Measurements from ENCODE around the gene NAT14. TPM values are rescaled to one million over a fixed set of nuclear protein-coding genes. Genes with fewer than 3 reads are reported as not detected.

NAT14 gene
- total and polyA plus RNA-seq, 2 donors (not counting 3 experiments of a cell fraction or from before 2014, with no cell fraction given) = 39.1 to 44.7 TPM

DNA sequence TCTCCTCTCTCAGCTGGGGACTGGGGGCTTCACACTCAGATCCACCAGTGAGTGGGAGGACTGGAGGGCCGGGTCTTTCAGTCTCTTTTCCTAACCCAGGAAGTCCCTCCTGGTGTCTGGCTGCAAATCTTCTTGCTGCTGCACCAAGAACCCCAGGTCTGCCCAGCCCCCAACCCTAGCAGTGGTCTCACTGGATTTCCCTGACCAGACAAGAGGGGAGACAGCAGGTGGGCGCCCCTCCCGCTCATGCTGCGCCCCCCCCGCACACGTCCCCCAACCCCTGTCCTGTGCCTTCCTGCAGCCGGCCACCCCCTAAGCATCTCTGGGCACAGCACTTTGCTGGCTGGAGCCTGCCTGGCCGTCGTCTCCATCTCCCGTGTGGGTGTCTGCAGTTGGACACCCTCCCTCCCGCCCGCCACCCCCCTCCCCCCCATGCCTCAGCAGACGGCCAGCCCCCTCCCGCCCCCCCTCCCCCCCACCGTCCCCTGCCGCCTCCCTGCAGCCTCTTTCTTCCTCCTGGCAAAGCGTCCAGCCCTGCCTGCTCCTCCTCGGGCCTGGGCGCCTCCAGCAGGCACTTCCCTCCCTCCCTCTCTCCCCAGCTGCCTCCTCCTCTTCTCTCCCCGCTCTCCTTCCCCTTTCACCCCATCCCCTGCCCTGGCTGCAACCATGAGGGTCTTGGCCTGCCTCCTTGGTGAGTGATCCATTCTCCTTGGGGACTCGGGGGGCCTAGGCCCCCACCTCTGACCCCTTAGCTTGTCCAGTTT is 3.1 kb downstream of the NAT14 start, which contains the start of gene SSC5D:
Gene SSC5D, plus strand, starts transcription at position 513 of the 764 bp plus-strand sequence. Its CDS starts 154 bp downstream, at position 667.
- DNase-seq (ENCODE audit: low read depth, low spot score) (no peak), FAIRE-seq (peak; percentile 33)
- dilution Hi-C loops (cut with MboI; ENCODE audit: extremely low pct_ligation_motif_present, low sequenced_read_pairs) = no loop called here
- Histone ChIP-seq H3K9me1 (replicated peaks; ENCODE audit: control insufficient read depth, extremely low read depth, insufficient read depth, low read length) (no peaks in the 10 kb centered on the region), H2AFZ (ENCODE audit: low read depth, low read length) (no peak within 1 kb of the TSS), H3K27ac (ENCODE audit: insufficient read depth, low read depth, low read length) (peak within 1 kb of the TSS; percentile 92), H3K36me3 (ENCODE audit: control insufficient read depth in 2 of 2, extremely low read depth in 1 of 2, insufficient read depth in 2 of 2, low read length in 2 of 2) (peaks cover 0 to 3% of the 10 kb centered on the region in 2 experiments), H4K20me1 (replicated peaks; ENCODE audit: control insufficient read depth, extremely low read depth, insufficient read depth, low read length) (no peaks in the 10 kb centered on the region), H3K9ac (replicated peaks; ENCODE audit: extremely low read depth, insufficient read depth, low read length) (peak within 1 kb of the TSS; percentile 76), H3K4me2 (ENCODE audit: insufficient read depth, low read length) (peak within 1 kb of the TSS; percentile 55), H3K4me1 (ENCODE audit: control insufficient read depth, extremely low read depth, insufficient read depth, low read length) (peaks cover 34% of the 10 kb centered on the region), H3K4me3 (replicated peaks in 1 of 3; ENCODE audit: insufficient read depth in 1 of 3, low read depth in 1 of 3, low read length in 3 of 3) (peak within 1 kb of the TSS in 1 of 3 experiments; percentile 20), H3K79me2 (ENCODE audit: control insufficient read depth, insufficient read depth, low read length) (peaks cover 2% of the 10 kb centered on the region), H3K9me3 (replicated peaks; ENCODE audit: control insufficient read depth, insufficient read depth, low read length) (no peaks in the 10 kb centered on the region), H3K27me3 (ENCODE audit: control insufficient read depth in 2 of 2, insufficient read depth in 2 of 2, low read length in 2 of 2) (no peaks in the 10 kb centered on the region)
- CTCF ChIA-PET = interaction anchor here (0.9 to 6.1 kb wide), 7 partner anchors 11 to 347 kb away, joined by 4 to 91 read pairs (median 14); partner anchors contain the start of gene ZNF628
- intact Hi-C loops (cut with micrococcal nuclease) = loop anchor here (1.0 to 2.0 kb wide), 3 partner anchors 12 to 21 kb away; partner anchors contain the start of gene ZNF628
- TF ChIP-seq, protein P1, sequence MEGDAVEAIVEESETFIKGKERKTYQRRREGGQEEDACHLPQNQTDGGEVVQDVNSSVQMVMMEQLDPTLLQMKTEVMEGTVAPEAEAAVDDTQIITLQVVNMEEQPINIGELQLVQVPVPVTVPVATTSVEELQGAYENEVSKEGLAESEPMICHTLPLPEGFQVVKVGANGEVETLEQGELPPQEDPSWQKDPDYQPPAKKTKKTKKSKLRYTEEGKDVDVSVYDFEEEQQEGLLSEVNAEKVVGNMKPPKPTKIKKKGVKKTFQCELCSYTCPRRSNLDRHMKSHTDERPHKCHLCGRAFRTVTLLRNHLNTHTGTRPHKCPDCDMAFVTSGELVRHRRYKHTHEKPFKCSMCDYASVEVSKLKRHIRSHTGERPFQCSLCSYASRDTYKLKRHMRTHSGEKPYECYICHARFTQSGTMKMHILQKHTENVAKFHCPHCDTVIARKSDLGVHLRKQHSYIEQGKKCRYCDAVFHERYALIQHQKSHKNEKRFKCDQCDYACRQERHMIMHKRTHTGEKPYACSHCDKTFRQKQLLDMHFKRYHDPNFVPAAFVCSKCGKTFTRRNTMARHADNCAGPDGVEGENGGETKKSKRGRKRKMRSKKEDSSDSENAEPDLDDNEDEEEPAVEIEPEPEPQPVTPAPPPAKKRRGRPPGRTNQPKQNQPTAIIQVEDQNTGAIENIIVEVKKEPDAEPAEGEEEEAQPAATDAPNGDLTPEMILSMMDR (IDR thresholded peaks at IDR 0.05; ENCODE audit: extremely low read depth in 1 of 2, insufficient read depth in 1 of 2, low read depth in 1 of 2, low read length in 2 of 2) = no peak
- TF ChIP-seq POLR2A (IDR thresholded peaks at IDR 0.05; ENCODE audit: low read depth, low read length) = no peak
- no peak for TF ChIP-seq EZH2 (IDR thresholded peaks at IDR 0.05; ENCODE audit: borderline replicate concordance, low read depth, low read length, severe bottlenecking)
- TF ChIP-seq JUN (IDR thresholded peaks at IDR 0.05; ENCODE audit: borderline replicate concordance, insufficient read depth, insufficient read length, low read depth) = no peak
- TF ChIP-seq FOS (IDR thresholded peaks at IDR 0.05; ENCODE audit: borderline replicate concordance, insufficient read depth, low read length) = no peak
- TF ChIP-seq, protein P2, sequence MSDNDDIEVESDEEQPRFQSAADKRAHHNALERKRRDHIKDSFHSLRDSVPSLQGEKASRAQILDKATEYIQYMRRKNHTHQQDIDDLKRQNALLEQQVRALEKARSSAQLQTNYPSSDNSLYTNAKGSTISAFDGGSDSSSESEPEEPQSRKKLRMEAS (IDR thresholded peaks at IDR 0.05; ENCODE audit: insufficient read depth, insufficient read length) = no peak
- POLR2A ChIA-PET = interaction anchor here (0.5 to 2.2 kb wide), 3 partner anchors 12 to 111 kb away, joined by 3 to 13 read pairs (median 3); partner anchors contain the start of genes FIZ1 and ZNF628
- no TSS peak for BruUV-seq (replicated peaks)
